ENCODE results near the gene FABP3. TPM values are rescaled to one million over a fixed set of nuclear protein-coding genes. Genes with fewer than 3 reads are reported as not detected.

The FABP3 gene
- total RNA-seq, 2 donors from 2014 or later, result 19.2 to 28.6 TPM

GRCh38 chr1:31364561-31365250, 8.2 kb downstream of the FABP3 start:
- TF ChIP-seq CTCF (IDR thresholded peaks at IDR 0.05), result no peak
- Histone ChIP-seq H3K27ac (no peak overlapping the region), H3K9me3 (no peaks in the 10 kb centered on the region), H3K4me3 (no peak overlapping the region), H3K36me3 (peaks cover 26% of the 10 kb centered on the region), H3K4me1 (ENCODE audit: control insufficient read depth in 1 of 2, low read depth in 2 of 2) (peaks cover 3 to 19% of the 10 kb centered on the region in 2 donors), H3K27me3 (replicated peaks; ENCODE audit: insufficient read depth) (no peaks in the 10 kb centered on the region)
- DNase-seq (ENCODE audit: low spot score) (no peak), ATAC-seq (ENCODE audit: insufficient number of reproducible peaks, low FRiP score, low read depth) (no peak)

- DNase-seq (ENCODE audit: low spot score) (no peak), ATAC-seq (ENCODE audit: insufficient number of reproducible peaks, low FRiP score, low read depth) (no peak)
- Histone ChIP-seq H3K4me3 (no peak overlapping the region), H3K36me3 (peaks cover 22% of the 10 kb centered on the region), H3K27me3 (replicated peaks; ENCODE audit: insufficient read depth) (no peaks in the 10 kb centered on the region), H3K4me1 (ENCODE audit: control insufficient read depth in 1 of 2, low read depth in 2 of 2) (no peaks in the 10 kb centered on the region), H3K9me3 (no peaks in the 10 kb centered on the region), H3K27ac (no peak overlapping the region)
- TF ChIP-seq CTCF (IDR thresholded peaks at IDR 0.05), result no peak
These were observed 10.8 kb downstream of the FABP3 start for GRCh38 chr1:31362032-31362431.

GRCh38 chr1:31361607-31362006, 11.3 kb downstream of the FABP3 start:
- Histone ChIP-seq H3K4me1 (ENCODE audit: control insufficient read depth in 1 of 2, low read depth in 2 of 2) (no peaks in the 10 kb centered on the region), H3K9me3 (no peaks in the 10 kb centered on the region), H3K27me3 (replicated peaks; ENCODE audit: insufficient read depth) (no peaks in the 10 kb centered on the region), H3K36me3 (peaks cover 18% of the 10 kb centered on the region), H3K27ac (no peak overlapping the region), H3K4me3 (no peak overlapping the region)
- DNase-seq (ENCODE audit: low spot score) (no peak), ATAC-seq (ENCODE audit: insufficient number of reproducible peaks, low FRiP score, low read depth) (no peak)
- TF ChIP-seq CTCF (IDR thresholded peaks at IDR 0.05), result no peak

- no peak overlapping the region for H3K4me3 ChIP-seq
- no peak for DNase-seq (ENCODE audit: low spot score)
- no peak overlapping the region for H3K27ac ChIP-seq
- H3K4me1 ChIP-seq (ENCODE audit: control insufficient read depth in 1 of 2, low read depth in 2 of 2), result peaks cover 0 to 8% of the 10 kb centered on the region in 2 donors
- H3K36me3 ChIP-seq, result peaks cover 13% of the 10 kb centered on the region
- no peak for ATAC-seq (ENCODE audit: insufficient number of reproducible peaks, low FRiP score, low read depth)
- TF ChIP-seq CTCF (IDR thresholded peaks at IDR 0.05), result no peak
- H3K27me3 ChIP-seq (replicated peaks; ENCODE audit: insufficient read depth), result no peaks in the 10 kb centered on the region
- H3K9me3 ChIP-seq, result no peaks in the 10 kb centered on the region
These were observed 16.4 kb downstream of the FABP3 start for GRCh38 chr1:31356427-31356826.

- TF ChIP-seq CTCF (IDR thresholded peaks at IDR 0.05), result no peak
- DNase-seq (ENCODE audit: low spot score) (no peak), ATAC-seq (ENCODE audit: insufficient number of reproducible peaks, low FRiP score, low read depth) (no peak)
- Histone ChIP-seq H3K4me1 (ENCODE audit: control insufficient read depth in 1 of 2, low read depth in 2 of 2) (peaks cover 0 to 8% of the 10 kb centered on the region in 2 donors), H3K27me3 (replicated peaks; ENCODE audit: insufficient read depth) (no peaks in the 10 kb centered on the region), H3K4me3 (no peak overlapping the region), H3K36me3 (peaks cover 10% of the 10 kb centered on the region), H3K27ac (no peak overlapping the region), H3K9me3 (no peaks in the 10 kb centered on the region)
These were observed 18.6 kb downstream of the FABP3 start for GRCh38 chr1:31354283-31354682.
